Measurements from ENCODE around the gene DLG2. TPM values are rescaled to one million over a fixed set of nuclear protein-coding genes. Genes with fewer than 3 reads are reported as not detected.

Gene DLG2
- total and polyA plus RNA-seq, 2 of the 8 experiments (the other 6 are each of a cell fraction or from before 2014, with no cell fraction given), result 1.7 to 14.3 TPM

DNA sequence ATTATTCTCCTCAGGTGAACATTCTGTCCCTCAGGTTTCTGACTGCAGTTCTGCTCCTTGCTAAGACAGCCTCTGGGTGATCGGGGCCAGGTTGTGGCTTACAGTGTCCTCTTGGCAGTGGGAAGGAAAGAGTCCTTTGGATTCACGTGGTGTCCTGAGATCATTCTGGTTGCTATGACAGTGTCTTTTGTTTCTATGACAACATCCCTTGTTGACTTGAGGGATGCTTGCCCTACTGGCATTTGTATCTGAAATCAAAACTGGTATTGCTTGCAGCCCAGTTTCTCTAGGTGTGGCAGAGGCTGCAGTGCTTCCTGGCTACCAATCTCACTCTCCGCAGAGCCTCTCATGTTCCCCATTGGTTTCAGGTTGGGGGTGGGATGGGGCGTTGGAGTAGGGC is 2189.2 kb downstream of the DLG2 start:
- no peak overlapping the region for H3K4me2 ChIP-seq (ENCODE audit: insufficient read depth in 1 of 2, low read depth in 2 of 2, low read length in 2 of 2)
- no peaks in the 10 kb centered on the region for H3K36me3 ChIP-seq (ENCODE audit: control insufficient read depth in 2 of 4, insufficient read depth in 4 of 4, low read length in 3 of 4)
- peak overlapping the region; percentile 35; the same call in 1 of the 2 replicates for H2BK5ac ChIP-seq (ENCODE audit: low read depth, low read length)
- no peak overlapping the region for H3K14ac ChIP-seq (ENCODE audit: insufficient read length)
- H2BK120ac ChIP-seq (replicated peaks; ENCODE audit: low read depth, low read length), result no peak overlapping the region
- peak overlapping the region; percentile 40; the same call in 1 of the 2 replicates for H2AK5ac ChIP-seq (ENCODE audit: low read depth, low read length)
- POLR2A ChIA-PET (ENCODE audit: partially characterized antibody), result no interaction called here
- DNase-seq (ENCODE audit: low read depth in 1 of 2, low spot score in 2 of 2) (peak in 1 of 2 experiments; percentile 11), FAIRE-seq (no peak)
- no peak overlapping the region for H3K56ac ChIP-seq (replicated peaks; ENCODE audit: insufficient read length, low read depth, low read length)
- no peak overlapping the region for H4K8ac ChIP-seq (ENCODE audit: extremely low read depth, insufficient read depth, low read length)
- H3K18ac ChIP-seq (ENCODE audit: extremely low read depth, low read length), result peak overlapping the region; percentile 3; the same call in 1 of the 2 replicates
- H3K4ac ChIP-seq (replicated peaks; ENCODE audit: insufficient read length, low read depth, low read length), result no peak overlapping the region
- peak overlapping the region; percentile 17 for H4K91ac ChIP-seq (replicated peaks; ENCODE audit: insufficient read length, low read length)
- no peaks in the 10 kb centered on the region for H3K9me3 ChIP-seq (ENCODE audit: insufficient read depth in 2 of 2, low read depth in 1 of 2, low read length in 1 of 2)
- H2BK15ac ChIP-seq (ENCODE audit: low read length), result no peak overlapping the region
- H3K79me1 ChIP-seq (ENCODE audit: low read depth, low read length), result no peaks in the 10 kb centered on the region
- H2BK20ac ChIP-seq (ENCODE audit: low read length), result 0 out of 2 replicates have a peak overlapping the region, but pooled peaks have one; percentile 29
- no peak overlapping the region for H3K27ac ChIP-seq (ENCODE audit: low read depth, low read length)
- peaks cover 0 to 5% (median 1%) of the 10 kb centered on the region in 4 experiments; a peak in 3 of 7 replicates for H3K4me1 ChIP-seq (replicated peaks in 1 of 4; ENCODE audit: control insufficient read depth in 3 of 4, insufficient read depth in 4 of 4, low read length in 3 of 4)
- H2AFZ ChIP-seq (ENCODE audit: low read length), result no peak overlapping the region
- no peak overlapping the region for H3K23ac ChIP-seq (ENCODE audit: insufficient read length)
- H3K27me3 ChIP-seq (replicated peaks in 1 of 4; ENCODE audit: control insufficient read depth in 3 of 4, extremely low read depth in 1 of 4, insufficient read depth in 3 of 4, low read length in 3 of 4), result peaks cover 0 to 1% (median 0%) of the 10 kb centered on the region in 4 experiments; a peak in 1 of 7 replicates
- H3K79me2 ChIP-seq (ENCODE audit: control insufficient read depth in 1 of 2, insufficient read depth in 2 of 2, low read length in 2 of 2), result no peaks in the 10 kb centered on the region
- no peaks in the 10 kb centered on the region for H4K20me1 ChIP-seq (replicated peaks in 1 of 2; ENCODE audit: control insufficient read depth in 1 of 2, insufficient read depth in 2 of 2, low read length in 2 of 2)
- no peaks in the 10 kb centered on the region for H3K23me2 ChIP-seq (ENCODE audit: low read depth, low read length)
- CTCF ChIA-PET (ENCODE audit: partially characterized antibody), result no interaction called here
- H3K4me3 ChIP-seq (ENCODE audit: extremely low read depth in 1 of 4, insufficient read depth in 2 of 4, low read depth in 3 of 4, low read length in 4 of 4), result no peak overlapping the region
- no peak overlapping the region for H4K5ac ChIP-seq (ENCODE audit: insufficient read length, low read depth, low read length)
- H3K9ac ChIP-seq (replicated peaks in 1 of 4; ENCODE audit: extremely low read depth in 1 of 4, low read depth in 3 of 4, low read length in 3 of 4), result no peak overlapping the region
- H2BK12ac ChIP-seq (ENCODE audit: low read depth, low read length), result peak overlapping the region; percentile 72; the same call in 1 of the 2 replicates
- WGBS, 2 experiments (ENCODE audit: extremely low coverage in 1 of 2, insufficient coverage in 1 of 2, insufficient read length in 1 of 2, insufficient replicate concordance in 2 of 2, low coverage in 1 of 2, low lambda C conversion rate in 2 of 2, missing lambda C conversion rate in 1 of 2), result 95% methylated on average over 4 of the region's 4 CpGs; no CpG with 5 or more reads in 1 of the 2 experiments
